KOPT-K1 (cell line): ENCODE data around the gene B3GNT8.
A peak's percentile ranks its signal among the peaks of the same experiment; 100 is the strongest.
"Not testable (repeated sequence)": the region's sequence is repeated elsewhere in the genome, so short reads cannot be mapped to it uniquely, and the experiment has no call there.

ENCODE experiments used
- H3K27ac ChIP-seq: fragments of 200-600 bp; sonication (generic); 2 replicates; pipeline ENCODE4 v1.5.1; 2016; ENCODE audit warnings: antibody characterized with exemption, mild to moderate bottlenecking, low read depth, low read length; ENCODE audit not compliant: poor library complexity, severe bottlenecking
- H3K36me3 ChIP-seq: fragments of 200-600 bp; sonication (generic); 2 replicates; pipeline ENCODE4 v1.5.1; 2017; ENCODE audit warnings: antibody characterized with exemption, mild to moderate bottlenecking, low read length, moderate library complexity; ENCODE audit not compliant: insufficient read depth
- H3K9me3 ChIP-seq: fragments of 200-600 bp; sonication (generic); 2 replicates; pipeline ENCODE4 v1.5.1; 2017; ENCODE audit warnings: antibody characterized with exemption, low read length, mild to moderate bottlenecking; ENCODE audit not compliant: insufficient read depth, poor library complexity, severe bottlenecking

The B3GNT8 gene

DNA sequence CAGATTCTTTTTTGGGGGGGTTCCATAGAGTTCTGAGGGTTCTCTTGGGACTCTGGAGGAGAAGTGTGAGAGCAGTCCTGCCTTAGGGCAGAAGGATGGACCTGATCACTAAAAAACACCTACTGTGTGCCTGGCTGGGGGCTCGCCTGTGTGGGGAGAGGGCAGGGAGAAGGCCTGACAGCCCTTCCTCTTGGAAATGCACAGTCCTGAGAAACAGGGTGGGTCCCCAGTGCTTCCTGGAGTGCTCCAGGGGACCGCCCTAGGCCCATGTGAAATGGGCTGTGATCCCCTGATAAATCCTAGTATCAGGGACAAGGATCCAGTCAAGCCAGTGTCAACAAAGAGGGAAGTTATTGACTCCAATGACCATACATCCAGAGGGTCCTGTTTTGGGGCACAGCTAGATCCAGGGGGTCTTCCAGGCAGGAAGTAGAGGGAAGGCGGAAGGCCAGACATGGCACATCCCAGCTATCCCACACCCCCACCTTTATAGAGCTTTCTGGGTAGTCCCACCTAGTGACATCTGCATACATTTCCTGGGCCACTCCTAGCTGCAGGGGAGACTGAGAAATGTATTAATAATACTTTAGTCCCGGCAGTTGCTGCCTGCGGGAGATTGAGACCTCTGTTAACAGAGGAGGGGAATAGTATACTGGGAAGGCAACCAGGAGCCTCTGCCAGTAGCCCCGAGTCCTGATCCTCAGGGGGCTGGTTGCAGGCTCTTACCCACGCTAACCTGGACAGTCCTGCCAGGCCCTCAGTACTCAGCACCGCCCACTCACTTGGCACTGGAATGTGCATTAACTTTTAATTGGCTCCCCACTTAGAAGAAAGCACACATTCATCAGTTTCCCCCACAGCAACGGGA, 15.8 kb downstream of the B3GNT8 start:
- Histone ChIP-seq H3K36me3 (peaks cover 27% of the 10 kb centered on the region; the same call in 1 of the 2 replicates), H3K9me3 (no peaks in the 10 kb centered on the region), H3K27ac (no peak overlapping the region)

DNA sequence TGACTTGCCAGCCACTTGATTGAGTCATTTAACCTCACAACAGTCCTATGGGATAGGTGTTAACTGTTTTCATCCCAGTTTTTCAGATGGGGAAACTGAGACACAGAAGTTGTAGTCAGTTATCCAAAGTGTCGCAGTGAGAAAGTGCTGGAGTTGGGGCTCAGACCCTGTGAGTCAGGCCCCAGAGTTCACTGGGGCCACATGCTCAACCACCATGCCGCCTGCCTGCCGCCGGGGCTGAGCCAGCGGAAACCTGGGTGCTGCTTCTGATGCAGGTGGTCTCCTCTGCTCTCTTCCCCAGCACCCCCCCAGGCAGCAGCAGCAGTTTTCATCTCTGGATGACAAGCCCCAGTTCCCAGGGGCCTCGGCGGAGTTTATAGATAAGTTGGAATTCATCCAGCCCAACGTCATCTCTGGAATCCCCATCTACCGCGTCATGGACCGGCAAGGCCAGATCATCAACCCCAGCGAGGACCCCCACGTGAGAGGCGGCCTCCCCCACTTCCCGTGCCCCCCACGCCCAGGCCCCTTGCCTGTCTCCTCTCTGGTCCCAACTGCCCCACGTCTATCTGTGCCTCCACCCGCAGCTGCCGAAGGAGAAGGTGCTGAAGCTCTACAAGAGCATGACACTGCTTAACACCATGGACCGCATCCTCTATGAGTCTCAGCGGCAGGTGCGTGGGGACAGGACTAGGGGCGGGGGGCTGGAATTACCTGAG, 16.7 kb downstream of the B3GNT8 start:
- Histone ChIP-seq H3K36me3 (peaks cover 24% of the 10 kb centered on the region; the same call in 1 of the 2 replicates), H3K9me3 (no peaks in the 10 kb centered on the region), H3K27ac (no peak overlapping the region)

GRCh38 chr19:41409288-41409687, 17.9 kb downstream of the B3GNT8 start:
- no peaks in the 10 kb centered on the region for H3K9me3 ChIP-seq
- H3K27ac ChIP-seq, result no peak overlapping the region
- H3K36me3 ChIP-seq, result peaks cover 13% of the 10 kb centered on the region; the same call in 1 of the 2 replicates

DNA sequence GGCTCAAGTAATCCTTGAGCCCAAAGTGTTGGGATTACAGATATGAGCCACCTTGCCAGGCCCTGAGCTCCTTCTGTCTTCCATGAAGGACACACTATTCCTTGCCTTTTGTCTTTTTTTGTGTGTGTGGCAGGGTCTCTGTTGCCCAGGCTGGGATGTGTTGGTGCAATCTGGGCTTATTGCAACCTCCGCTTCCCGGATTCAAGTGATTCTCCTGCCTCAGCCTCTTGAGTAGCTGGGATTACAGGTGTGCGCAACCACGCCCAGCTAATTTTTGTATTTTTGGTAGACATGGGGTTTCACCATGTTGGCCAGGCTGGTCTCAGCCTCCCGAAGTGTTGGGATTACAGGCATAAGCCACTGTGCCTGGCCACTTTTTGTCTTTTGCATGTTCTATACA, 18.3 kb downstream of the B3GNT8 start:
- H3K36me3 ChIP-seq, result peaks cover 10% of the 10 kb centered on the region; the same call in 1 of the 2 replicates
- not testable (repeated sequence) for H3K9me3 ChIP-seq, H3K27ac ChIP-seq

GRCh38 chr19:41408256-41408655, 18.9 kb downstream of the B3GNT8 start:
- H3K36me3 ChIP-seq, result peaks cover 6% of the 10 kb centered on the region; the same call in 1 of the 2 replicates
- no peak overlapping the region for H3K27ac ChIP-seq
- H3K9me3 ChIP-seq, result no peaks in the 10 kb centered on the region

DNA sequence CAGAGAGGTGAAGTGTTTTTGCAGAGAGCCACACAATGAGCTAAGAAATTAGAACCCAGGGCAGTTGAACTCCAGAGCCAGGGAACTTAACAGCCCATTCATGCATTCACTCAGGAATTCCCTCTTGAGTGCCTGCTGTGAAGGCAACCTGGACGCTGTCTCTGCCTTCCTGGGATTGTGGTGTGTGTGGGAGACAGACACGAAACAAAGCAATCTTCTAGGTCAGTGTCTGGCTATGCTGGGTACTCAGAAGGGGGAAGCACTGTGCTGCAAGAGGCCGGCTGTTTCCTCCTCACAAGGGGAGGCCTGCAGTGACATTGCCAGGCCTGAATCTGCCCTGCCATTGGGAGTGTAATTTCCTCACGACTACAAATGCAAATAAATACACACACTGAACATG, 19.9 kb downstream of the B3GNT8 start:
- H3K9me3 ChIP-seq, result no peaks in the 10 kb centered on the region
- peaks cover 6% of the 10 kb centered on the region; the same call in 1 of the 2 replicates for H3K36me3 ChIP-seq
- no peak overlapping the region for H3K27ac ChIP-seq

DNA sequence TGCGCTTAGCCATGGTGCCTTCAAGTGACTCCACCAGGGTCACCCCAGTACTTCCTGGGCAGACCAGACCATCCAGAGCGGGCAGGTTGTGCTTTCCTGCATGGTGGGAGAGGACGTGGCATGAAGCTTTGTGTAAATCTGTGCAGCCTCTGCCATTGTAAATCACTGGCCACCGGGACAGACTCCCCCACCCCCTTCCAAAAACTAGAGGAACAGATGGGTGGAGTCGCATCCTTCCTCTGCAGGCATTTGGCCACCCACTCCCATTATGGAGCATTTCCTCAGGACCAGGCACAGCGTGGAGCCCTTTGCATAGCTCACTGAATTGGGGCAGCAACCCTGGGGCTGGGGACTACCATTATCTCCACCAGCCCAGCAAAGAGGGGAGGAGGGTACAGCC, 21.4 kb downstream of the B3GNT8 start:
- H3K27ac ChIP-seq, result no peak overlapping the region
- no peaks in the 10 kb centered on the region; the same call in 1 of the 2 replicates for H3K36me3 ChIP-seq
- no peaks in the 10 kb centered on the region for H3K9me3 ChIP-seq

DNA sequence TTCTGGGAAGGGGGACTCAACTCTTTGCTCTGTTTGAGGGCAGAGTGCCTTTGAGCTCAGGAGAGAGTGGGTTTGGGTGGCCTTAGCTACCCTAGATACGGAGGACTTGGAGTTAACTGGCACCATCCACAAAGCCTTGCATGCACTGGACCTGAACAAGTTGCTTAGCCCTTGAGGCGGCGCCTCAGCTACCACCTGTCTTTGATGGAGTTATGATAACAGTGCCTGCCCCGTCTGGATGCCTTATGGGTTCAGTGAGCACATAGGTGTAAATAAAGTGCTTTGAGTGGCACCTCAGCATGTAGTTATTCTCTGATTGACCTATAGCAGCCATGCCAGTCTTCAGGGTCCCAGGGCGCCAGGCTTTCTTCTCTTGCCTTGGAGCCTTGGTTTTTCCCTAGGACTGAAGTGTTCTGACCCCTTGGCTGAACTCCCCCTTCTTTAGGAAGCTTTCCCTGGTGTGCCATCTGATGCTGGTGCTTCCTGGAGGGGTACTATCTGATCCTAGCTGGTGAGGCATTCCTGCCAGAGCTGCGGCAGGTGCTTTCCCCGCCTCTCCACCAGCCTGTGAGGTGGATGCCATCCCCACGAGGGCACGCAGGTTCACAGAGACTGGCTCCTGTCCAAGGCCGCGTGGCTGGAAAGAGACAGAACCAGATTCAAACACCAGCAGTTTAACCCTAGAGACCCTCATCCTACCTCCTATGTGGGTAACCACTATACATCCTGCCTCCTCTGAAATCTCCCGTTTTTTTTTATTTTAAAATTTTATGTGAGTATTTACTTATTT, 23.8 kb downstream of the B3GNT8 start:
- Histone ChIP-seq H3K9me3 (no peaks in the 10 kb centered on the region), H3K36me3 (no peaks in the 10 kb centered on the region; the same call in 1 of the 2 replicates), H3K27ac (no peak overlapping the region)

GRCh38 chr19:41402010-41402409, 25.2 kb downstream of the B3GNT8 start:
- H3K36me3 ChIP-seq, result no peaks in the 10 kb centered on the region; the same call in 1 of the 2 replicates
- H3K9me3 ChIP-seq, result no peaks in the 10 kb centered on the region
- H3K27ac ChIP-seq, result no peak overlapping the region

DNA sequence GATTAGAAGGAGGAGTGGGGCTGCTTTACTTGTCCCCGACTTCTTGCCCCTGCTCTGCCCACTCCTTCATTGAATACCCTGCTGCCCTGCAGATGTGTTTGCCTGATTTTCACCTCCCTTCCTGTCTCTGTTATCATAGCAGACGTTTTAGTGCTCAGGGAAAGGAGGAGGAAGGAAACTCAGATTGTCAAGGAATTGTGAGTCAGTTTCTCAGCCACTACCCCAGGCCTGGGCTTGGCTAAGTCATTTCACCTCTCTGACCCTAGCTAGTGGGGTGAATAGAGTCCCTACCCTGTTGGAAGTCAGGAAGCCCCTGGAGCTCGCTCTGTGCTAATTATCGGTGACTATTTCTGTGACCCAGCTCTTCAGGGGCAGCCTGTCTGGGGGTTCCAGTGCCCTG, 25.7 kb downstream of the B3GNT8 start:
- no peak overlapping the region for H3K27ac ChIP-seq
- H3K9me3 ChIP-seq, result no peaks in the 10 kb centered on the region
- no peaks in the 10 kb centered on the region; the same call in 1 of the 2 replicates for H3K36me3 ChIP-seq

- no peaks in the 10 kb centered on the region for H3K9me3 ChIP-seq
- H3K27ac ChIP-seq, result no peak overlapping the region
- no peaks in the 10 kb centered on the region; the same call in 1 of the 2 replicates for H3K36me3 ChIP-seq
These were observed 27.6 kb downstream of the B3GNT8 start for GRCh38 chr19:41399525-41399924.

- Histone ChIP-seq H3K27ac (no peak overlapping the region), H3K36me3 (peaks cover under 1% of the 10 kb centered on the region; the same call in 1 of the 2 replicates), H3K9me3 (no peaks in the 10 kb centered on the region)
These were observed 28.1 kb downstream of the B3GNT8 start for GRCh38 chr19:41399091-41399490.

DNA sequence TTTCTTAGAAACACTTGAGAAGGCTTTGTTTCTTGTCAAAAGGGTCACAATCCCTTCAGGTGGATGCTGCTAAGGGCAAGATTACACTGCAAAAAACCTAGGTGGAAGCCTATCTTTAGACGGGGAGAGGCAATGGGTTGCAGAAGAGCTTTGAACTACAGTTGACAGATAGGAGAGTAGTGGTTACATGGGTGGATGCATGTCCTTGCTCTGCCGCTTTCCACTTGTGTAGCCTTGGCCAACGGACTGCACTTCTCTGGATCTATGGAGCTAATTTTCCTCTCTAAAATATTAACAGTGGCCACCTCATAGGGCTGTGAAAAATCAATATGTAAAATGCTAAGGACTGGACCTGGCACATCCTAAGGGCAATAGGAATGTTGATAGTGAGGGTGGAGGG, 28.6 kb downstream of the B3GNT8 start:
- Histone ChIP-seq H3K27ac (peak overlapping the region; percentile 94), H3K36me3 (peaks cover 6% of the 10 kb centered on the region; the same call in 1 of the 2 replicates), H3K9me3 (no peaks in the 10 kb centered on the region)

- peak overlapping the region; percentile 94 for H3K27ac ChIP-seq
- peaks cover 11% of the 10 kb centered on the region; the same call in 1 of the 2 replicates for H3K36me3 ChIP-seq
- no peaks in the 10 kb centered on the region for H3K9me3 ChIP-seq
These were observed 29.1 kb downstream of the B3GNT8 start for GRCh38 chr19:41398050-41398418.
